ENCODE data around the gene ADM5.

Gene ADM5

DNA sequence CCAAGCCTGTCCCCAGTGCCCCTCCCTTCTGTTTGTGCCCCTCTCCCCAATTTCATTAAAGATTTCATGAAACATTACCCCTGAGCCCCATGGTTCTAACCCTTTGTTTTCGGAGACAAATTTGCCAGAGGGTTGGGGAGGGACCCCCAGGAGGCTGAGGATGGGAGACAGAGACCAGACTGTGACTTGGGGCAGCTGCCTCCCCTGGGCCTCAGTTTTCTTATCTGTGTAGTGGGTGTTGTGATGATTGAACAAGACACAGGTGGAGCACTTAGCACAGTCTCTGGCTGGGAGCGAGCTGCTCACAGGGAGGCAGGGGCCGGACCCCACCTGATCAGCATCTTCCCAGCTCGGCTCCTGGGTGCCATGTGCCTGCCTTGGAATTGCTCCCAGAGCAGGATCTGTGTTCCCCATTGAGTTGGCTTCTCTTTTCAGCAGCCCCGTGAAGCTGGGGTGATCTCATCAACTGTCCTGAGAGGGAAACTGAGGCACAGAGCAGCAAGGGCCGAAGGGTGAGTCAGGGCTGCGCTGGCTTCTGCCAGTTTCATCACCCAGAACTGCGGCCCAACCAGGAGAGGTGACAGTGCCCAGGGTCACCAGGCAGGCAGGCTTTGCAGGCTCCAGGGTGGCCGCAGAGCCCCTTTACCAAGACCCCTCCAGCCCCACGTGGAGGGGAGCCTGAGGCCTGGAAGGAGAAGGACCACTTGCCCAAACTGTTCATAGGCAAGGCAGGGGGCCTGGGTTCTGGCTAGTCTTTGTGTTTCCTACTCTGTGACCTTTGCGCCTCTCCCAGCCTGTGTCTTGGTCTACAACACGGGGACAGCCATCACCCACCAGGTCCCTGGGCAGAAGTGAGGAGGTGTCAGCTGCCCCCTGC lies 30.6 kb upstream of the ADM5 start:
- no peak for DNase-seq

GRCh38 chr19:49660338-49660961 lies 28.9 kb upstream of the ADM5 start:
- no peak for DNase-seq

DNA sequence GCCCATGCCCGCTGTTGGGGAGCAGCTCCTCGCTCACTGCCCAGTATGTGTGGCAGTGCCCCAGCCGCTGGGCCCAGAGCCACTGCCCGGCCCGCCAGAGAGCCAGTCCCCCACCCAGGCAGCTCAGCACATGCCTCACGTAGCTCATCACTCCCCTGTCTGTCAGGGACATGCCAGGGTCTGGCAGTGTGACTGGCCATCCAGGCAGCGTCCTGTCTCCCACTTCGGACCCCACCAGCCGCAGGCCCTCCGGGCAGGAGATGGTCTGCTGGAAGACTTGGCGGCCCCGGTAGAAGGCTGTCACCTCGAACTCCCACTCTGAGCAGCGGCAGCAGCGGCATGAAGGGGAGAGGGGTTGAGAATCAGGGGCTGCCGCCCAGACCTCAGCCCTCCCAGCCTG lies 27.4 kb upstream of the ADM5 start:
- no peak for DNase-seq

DNA sequence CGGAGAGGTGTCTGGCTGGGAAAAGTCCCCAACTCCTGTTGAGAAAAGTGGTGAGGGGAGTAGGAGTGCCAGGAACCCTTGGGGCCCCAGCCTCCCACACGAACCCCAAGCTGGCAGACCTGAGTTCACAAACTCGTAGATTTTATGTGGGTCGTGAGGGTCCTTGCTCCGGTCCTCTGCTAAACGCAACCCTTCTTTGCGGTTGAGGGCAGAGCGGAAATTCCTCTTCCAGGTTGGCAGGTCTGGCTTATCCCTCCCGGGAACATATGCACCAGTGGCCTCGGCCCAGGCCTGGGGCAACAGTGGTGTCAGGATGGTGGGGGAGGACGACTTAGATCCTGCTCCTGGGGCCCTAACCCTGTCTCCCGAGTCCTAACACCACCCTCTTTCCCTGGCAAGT lies 26.2 kb upstream of the ADM5 start:
- no peak for DNase-seq

GRCh38 chr19:49664171-49665035 lies 25.0 kb upstream of the ADM5 start:
- peak; percentile 48 to 82 for DNase-seq

- no peak for DNase-seq
Observed at GRCh38 chr19:49665036-49665350, 24.4 kb upstream of the ADM5 start.

GRCh38 chr19:49665351-49666119 lies 23.9 kb upstream of the ADM5 start, which contains the start of the genes BCL2L12 and IRF3:
BCL2L12 (plus strand) TSS chr19:49665933; CDS start chr19:49666693, 760 bp downstream.
IRF3 (minus strand) TSS chr19:49665857; CDS start chr19:49664838, 1,019 bp downstream.
- DNase-seq: peak; percentile 88 to 95

DNA sequence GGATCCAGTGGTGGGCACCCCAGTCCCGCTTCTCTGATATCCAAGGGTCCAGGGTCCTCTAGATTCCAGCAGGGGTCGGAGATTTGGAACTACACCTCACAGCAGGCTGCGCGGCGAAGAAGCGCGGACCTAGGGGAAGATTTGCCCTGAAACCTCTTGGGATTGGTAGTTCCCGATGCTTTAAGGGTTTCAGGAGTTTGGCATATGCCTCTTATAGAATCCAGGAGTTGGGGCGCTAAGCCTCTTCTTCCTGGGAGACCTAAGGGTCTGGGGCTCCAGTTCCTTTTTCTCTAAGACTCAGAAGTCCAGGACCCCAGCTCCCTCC lies 23.3 kb upstream of the ADM5 start:
- DNase-seq: peak; percentile 37 to 75

DNA sequence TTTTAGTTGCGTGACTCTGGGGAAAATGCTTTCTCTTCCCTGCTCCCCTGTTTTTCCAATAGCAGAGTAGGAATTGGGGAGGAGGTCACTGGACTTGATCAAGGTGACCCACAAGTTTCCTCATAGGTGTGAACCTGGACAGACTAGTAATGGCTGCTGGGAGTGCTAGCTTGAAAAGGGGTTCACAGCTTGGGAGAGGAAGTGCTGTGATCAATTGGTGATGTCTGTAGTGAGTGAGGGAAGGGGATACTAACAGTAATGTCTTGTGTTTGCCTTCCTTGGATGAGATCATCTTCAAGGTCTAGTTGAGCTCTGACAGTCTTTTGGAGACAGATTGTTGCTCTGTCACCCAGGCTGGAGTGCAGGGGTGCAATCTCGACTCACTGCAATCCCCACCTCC lies 21.9 kb upstream of the ADM5 start:
- no peak for DNase-seq

- no peak for DNase-seq
Observed at GRCh38 chr19:49669516-49669915, 19.9 kb upstream of the ADM5 start.

- peak; percentile 88 to 92 for DNase-seq
Observed at GRCh38 chr19:49672131-49672919, 17.1 kb upstream of the ADM5 start.

- peak; percentile 91 to 92 for DNase-seq
Observed at GRCh38 chr19:49676136-49676783, 13.1 kb upstream of the ADM5 start.

GRCh38 chr19:49676784-49677230 lies 12.6 kb upstream of the ADM5 start:
- DNase-seq: peak; percentile 100

DNA sequence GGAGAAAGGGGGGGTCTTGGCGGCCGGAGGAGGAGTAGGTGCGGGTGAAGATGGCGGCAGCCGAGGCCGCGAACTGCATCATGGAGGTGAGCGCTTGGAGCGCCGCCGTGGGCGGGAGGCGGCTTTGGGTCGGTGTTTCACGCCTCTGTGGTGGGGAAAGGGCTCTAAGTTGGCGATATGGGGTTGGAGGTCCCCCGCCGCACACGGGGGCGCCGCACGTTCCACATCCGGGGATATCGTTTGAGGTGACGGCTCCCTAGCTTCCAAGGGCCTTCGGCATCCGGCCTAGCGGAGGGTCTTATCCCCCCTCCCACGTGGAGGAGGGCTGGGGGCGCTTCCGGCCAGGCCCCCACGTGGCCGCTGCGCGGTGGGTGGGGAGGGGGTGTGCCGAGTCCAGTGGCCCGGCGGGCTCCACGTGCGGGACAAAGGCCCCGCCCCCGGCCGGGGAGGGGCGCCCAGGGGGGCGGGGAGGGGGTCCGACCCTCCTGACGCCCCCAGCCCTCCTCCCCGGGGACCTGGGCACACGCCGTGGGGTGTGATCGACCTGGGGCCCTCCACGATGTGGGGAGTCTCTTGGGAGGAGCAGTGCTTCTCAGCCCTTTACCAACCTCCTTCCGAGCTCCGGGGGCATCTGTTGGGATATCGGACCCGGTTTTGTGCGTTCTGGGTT lies 12.0 kb upstream of the ADM5 start, which contains the start of gene PRMT1:
Gene PRMT1 (plus strand): TSS at position 41 of the 670 bp plus-strand sequence. CDS start 10 bp downstream, at position 51.
- DNase-seq: peak; percentile 71 to 84

GRCh38 chr19:49677901-49678674 lies 11.3 kb upstream of the ADM5 start:
- peak; percentile 85 to 90 for DNase-seq

- peak; percentile 93 to 95 for DNase-seq
Observed at GRCh38 chr19:49678985-49679770, 10.2 kb upstream of the ADM5 start.

GRCh38 chr19:49679771-49680413 lies 9.5 kb upstream of the ADM5 start:
- DNase-seq: peak; percentile 85

Measured in NCI-H524 (cell line).